ENCODE results near the gene FGD6.
"Not testable (repeated sequence)": the region's sequence is repeated elsewhere in the genome, so short reads cannot be mapped to it uniquely, and the experiment has no call there.

Gene FGD6

GRCh38 chr12:95235621-95236020 is 18.4 kb upstream of the FGD6 start:
- DNase-seq (ENCODE audit: low read depth in 2 of 2, low spot score in 1 of 2) = not testable (repeated sequence)

GRCh38 chr12:95234187-95234586 is 16.9 kb upstream of the FGD6 start:
- DNase-seq (ENCODE audit: low read depth in 2 of 2, low spot score in 1 of 2) = not testable (repeated sequence)

- DNase-seq (ENCODE audit: low read depth in 2 of 2, low spot score in 1 of 2) = no peak
Measured at GRCh38 chr12:95231190-95231589, 13.9 kb upstream of the FGD6 start.

GRCh38 chr12:95230313-95230712 is 13.0 kb upstream of the FGD6 start:
- no peak for DNase-seq (ENCODE audit: low read depth in 2 of 2, low spot score in 1 of 2)

- DNase-seq (ENCODE audit: low read depth in 2 of 2, low spot score in 1 of 2) = no peak
Measured at GRCh38 chr12:95229636-95230035, 12.4 kb upstream of the FGD6 start.

- DNase-seq (ENCODE audit: low read depth in 2 of 2, low spot score in 1 of 2) = no peak
Measured at GRCh38 chr12:95228617-95229016, 11.3 kb upstream of the FGD6 start.

- no peak for DNase-seq (ENCODE audit: low read depth in 2 of 2, low spot score in 1 of 2)
Measured at GRCh38 chr12:95227818-95228356, 10.6 kb upstream of the FGD6 start.

- no peak for DNase-seq (ENCODE audit: low read depth in 2 of 2, low spot score in 1 of 2)
Measured at GRCh38 chr12:95225645-95226212, 8.5 kb upstream of the FGD6 start.

GRCh38 chr12:95224202-95225170 is 7.2 kb upstream of the FGD6 start:
- no peak for DNase-seq (ENCODE audit: low read depth in 2 of 2, low spot score in 1 of 2)

GRCh38 chr12:95220726-95221125 is 3.5 kb upstream of the FGD6 start:
- no peak for DNase-seq (ENCODE audit: low read depth in 2 of 2, low spot score in 1 of 2)

GRCh38 chr12:95220190-95220589 is 2.9 kb upstream of the FGD6 start:
- DNase-seq (ENCODE audit: low read depth in 2 of 2, low spot score in 1 of 2) = no peak

- no peak for DNase-seq (ENCODE audit: low read depth in 2 of 2, low spot score in 1 of 2)
Measured at GRCh38 chr12:95218150-95219133, 1.2 kb upstream of the FGD6 start.

GRCh38 chr12:95216711-95217376 is 423 bp downstream of the FGD6 start:
- no peak for DNase-seq (ENCODE audit: low read depth in 2 of 2, low spot score in 1 of 2)

GRCh38 chr12:95215949-95216348 is 1.3 kb downstream of the FGD6 start:
- no peak for DNase-seq (ENCODE audit: low read depth in 2 of 2, low spot score in 1 of 2)

- no peak for DNase-seq (ENCODE audit: low read depth in 2 of 2, low spot score in 1 of 2)
Measured at GRCh38 chr12:95214466-95214865, 2.8 kb downstream of the FGD6 start.

GRCh38 chr12:95213928-95214327 is 3.3 kb downstream of the FGD6 start:
- no peak for DNase-seq (ENCODE audit: low read depth in 2 of 2, low spot score in 1 of 2)

GRCh38 chr12:95213119-95213518 is 4.1 kb downstream of the FGD6 start:
- no peak for DNase-seq (ENCODE audit: low read depth in 2 of 2, low spot score in 1 of 2)

- DNase-seq (ENCODE audit: low read depth in 2 of 2, low spot score in 1 of 2) = no peak
Measured at GRCh38 chr12:95212586-95212985, 4.7 kb downstream of the FGD6 start.

GRCh38 chr12:95208678-95209077 is 8.6 kb downstream of the FGD6 start:
- no peak for DNase-seq (ENCODE audit: low read depth in 2 of 2, low spot score in 1 of 2)

- no peak for DNase-seq (ENCODE audit: low read depth in 2 of 2, low spot score in 1 of 2)
Measured at GRCh38 chr12:95207407-95207806, 9.9 kb downstream of the FGD6 start.

- no peak for DNase-seq (ENCODE audit: low read depth in 2 of 2, low spot score in 1 of 2)
Measured at GRCh38 chr12:95206916-95207315, 10.4 kb downstream of the FGD6 start.

All from stimulated activated CD8-positive, alpha-beta memory T cell treated with anti-CD3 and anti-CD28 coated beads, Interleukin-4, amount 100 ng/mL, for 4 hours (primary cell).